Lung (tissue), 12 donors: Measurements from ENCODE around the gene HCN2. TPM values are rescaled to one million over a fixed set of nuclear protein-coding genes. Genes with fewer than 3 reads are reported as not detected.

ENCODE experiments used
- ATAC-seq: fragments of 200-7000 bp; cut with Tn5 transposase; one replicate; pipeline ENCODE4 v1.9.1; 2020; ENCODE audit warnings: moderate number of reproducible peaks; ENCODE audit not compliant: insufficient read depth, low FRiP score
- DNase-seq, 3 donors: peaks; one replicate each; pipeline ENCODE4 v3.0.0-alpha.2; 2013 to 2017
- H3K27ac ChIP-seq, 2 donors: one replicate each; pipeline ENCODE4 v1.5.1; 2013; ENCODE audit warnings: mild to moderate bottlenecking in 2 of 2, moderate library complexity in 2 of 2, control low read depth in 1 of 2, inconsistent platforms in 1 of 2, low read depth in 1 of 2, low read length in 1 of 2
- H3K27me3 ChIP-seq, 3 donors: one replicate each; pipeline ENCODE4 v1.5.1; 2013; ENCODE audit warnings: low read length in 2 of 3; ENCODE audit not compliant: control insufficient read depth in 3 of 3, insufficient read depth in 3 of 3
- H3K36me3 ChIP-seq, 4 donors: one replicate each; pipeline ENCODE4 v1.5.1; 2013; ENCODE audit warnings: low read length in 4 of 4, mild to moderate bottlenecking in 1 of 4, moderate library complexity in 1 of 4; ENCODE audit not compliant: control insufficient read depth in 4 of 4, insufficient read depth in 4 of 4
- H3K4me1 ChIP-seq, 5 donors: one replicate each; pipeline ENCODE4 v1.5.1; 2013; ENCODE audit warnings: low read length in 5 of 5, mild to moderate bottlenecking in 2 of 5, moderate library complexity in 1 of 5; ENCODE audit not compliant: control insufficient read depth in 5 of 5, insufficient read depth in 5 of 5
- H3K4me3 ChIP-seq: one replicate; pipeline ENCODE4 v1.5.1; 2013; ENCODE audit warnings: mild to moderate bottlenecking, control low read depth, moderate library complexity
- H3K9ac ChIP-seq, 2 donors: one replicate each; pipeline ENCODE4 v1.5.1; 2013; ENCODE audit warnings: low read length in 2 of 2, control low read depth in 1 of 2; ENCODE audit not compliant: insufficient read depth in 1 of 2
- H3K9me3 ChIP-seq, 4 donors: one replicate each; pipeline ENCODE4 v1.5.1; 2013; ENCODE audit warnings: low read length in 3 of 4, mild to moderate bottlenecking in 1 of 4, moderate library complexity in 1 of 4; ENCODE audit not compliant: control insufficient read depth in 4 of 4, insufficient read depth in 3 of 4
- WGBS, 2 donors: extraction: QIAGEN DNeasy Blood & Tissue Kit; methylation state at CpG; one replicate each; pipeline ENCODE4 v1.1.7; 2013; 5-methylcytosine and 5-hydroxymethylcytosine counted together
- polyA plus RNA-seq, 2 donors: library from polyadenylated mRNA; stranded (reverse); fragments of 200-250 nt; gene quantifications; one replicate each; pipeline ENCODE4 v1.2.1, GENCODE V29; 2013
- total RNA-seq, 2 donors: library from RNA; depleted of rRNA in 1 of 2; stranded (reverse); fragments of >200 nt in 1 of 2; gene quantifications; one replicate each; pipeline ENCODE4 v1.2.1, GENCODE V29; 2014 to 2021
- TF ChIP-seq, protein P1 (sequence below): IDR thresholded peaks from 2 replicates; pipeline ENCODE4 v1.5.1; 2012; ENCODE audit warnings: mild to moderate bottlenecking; ENCODE audit errors: control extremely low read depth, extremely low read depth
- donor health status: control.
- donor health status: control.
- donor health status: Bipolar disorder and iron deficiency.
- donor health status: healthy.
- donor health status: DM: yes; HTN: yes; CAD: no.

Gene HCN2
- total and polyA plus RNA-seq, 4 donors: 0.04 to 0.37 (median 0.16) TPM

DNA sequence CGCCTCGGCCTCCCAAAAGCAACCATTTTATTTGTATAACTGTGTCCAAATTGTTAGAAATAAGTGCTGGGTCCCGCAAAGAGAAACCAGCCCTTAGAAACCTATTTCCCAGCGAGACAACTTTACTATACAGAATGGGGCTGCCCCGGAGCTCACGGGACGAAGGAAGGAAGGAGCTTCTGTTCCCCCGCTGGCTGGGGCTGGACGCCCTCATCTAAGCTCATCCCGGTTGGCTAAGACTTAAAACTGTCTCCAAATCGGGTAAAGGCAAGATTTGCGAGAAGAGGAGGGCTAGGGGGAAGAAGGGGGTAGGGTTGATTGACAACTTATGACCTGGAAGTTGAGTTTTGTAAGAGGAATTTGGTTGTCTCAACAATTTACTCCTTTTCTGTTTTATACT lies 29.6 kb upstream of the HCN2 start:
- 36 to 79% methylated on average over 12 of the region's 12 CpGs for WGBS, 2 donors
- no peak overlapping the region for H3K4me3 ChIP-seq
- no peaks in the 10 kb centered on the region for H3K27me3 ChIP-seq
- TF ChIP-seq, protein P1, sequence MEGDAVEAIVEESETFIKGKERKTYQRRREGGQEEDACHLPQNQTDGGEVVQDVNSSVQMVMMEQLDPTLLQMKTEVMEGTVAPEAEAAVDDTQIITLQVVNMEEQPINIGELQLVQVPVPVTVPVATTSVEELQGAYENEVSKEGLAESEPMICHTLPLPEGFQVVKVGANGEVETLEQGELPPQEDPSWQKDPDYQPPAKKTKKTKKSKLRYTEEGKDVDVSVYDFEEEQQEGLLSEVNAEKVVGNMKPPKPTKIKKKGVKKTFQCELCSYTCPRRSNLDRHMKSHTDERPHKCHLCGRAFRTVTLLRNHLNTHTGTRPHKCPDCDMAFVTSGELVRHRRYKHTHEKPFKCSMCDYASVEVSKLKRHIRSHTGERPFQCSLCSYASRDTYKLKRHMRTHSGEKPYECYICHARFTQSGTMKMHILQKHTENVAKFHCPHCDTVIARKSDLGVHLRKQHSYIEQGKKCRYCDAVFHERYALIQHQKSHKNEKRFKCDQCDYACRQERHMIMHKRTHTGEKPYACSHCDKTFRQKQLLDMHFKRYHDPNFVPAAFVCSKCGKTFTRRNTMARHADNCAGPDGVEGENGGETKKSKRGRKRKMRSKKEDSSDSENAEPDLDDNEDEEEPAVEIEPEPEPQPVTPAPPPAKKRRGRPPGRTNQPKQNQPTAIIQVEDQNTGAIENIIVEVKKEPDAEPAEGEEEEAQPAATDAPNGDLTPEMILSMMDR: no peak
- no peak overlapping the region for H3K27ac ChIP-seq
- H3K4me1 ChIP-seq: peaks cover 0 to 10% (median 7%) of the 10 kb centered on the region in 5 donors
- ATAC-seq (no peak), DNase-seq (no peak)
- no peaks in the 10 kb centered on the region for H3K36me3 ChIP-seq
- H3K9me3 ChIP-seq: no peaks in the 10 kb centered on the region
- no peak overlapping the region for H3K9ac ChIP-seq

DNA sequence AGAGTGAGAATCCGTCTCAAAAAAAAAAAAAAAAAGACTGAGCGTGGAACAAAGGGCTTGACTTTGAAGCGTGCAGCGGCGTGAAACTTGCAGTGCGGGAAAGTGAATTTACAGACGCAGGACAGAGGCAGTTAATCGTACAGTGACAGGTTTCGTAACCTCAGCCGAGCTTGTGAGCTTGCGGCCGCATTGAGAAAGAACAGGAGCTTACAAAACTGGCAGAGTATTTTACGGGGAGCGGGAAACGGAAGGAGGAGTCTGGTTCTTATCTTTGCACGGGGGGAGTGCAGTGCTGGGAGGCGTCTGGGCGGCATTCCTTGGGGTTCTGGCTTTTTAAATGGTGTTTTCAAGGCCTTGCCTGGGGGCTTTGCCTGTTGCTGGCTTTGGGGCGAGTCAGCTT lies 23.3 kb upstream of the HCN2 start:
- ATAC-seq (no peak), DNase-seq (peak; percentile 62 to 85 (median 80))
- Histone ChIP-seq H3K9me3 (no peaks in the 10 kb centered on the region), H3K36me3 (no peaks in the 10 kb centered on the region), H3K4me3 (no peak overlapping the region), H3K4me1 (peaks cover 0 to 6% (median 0%) of the 10 kb centered on the region in 5 donors), H3K27me3 (no peaks in the 10 kb centered on the region), H3K9ac (peak overlapping the region in 1 of 2 donors; percentile 70), H3K27ac (no peak overlapping the region)
- TF ChIP-seq, protein P1: no peak
- 37 to 70% methylated on average over 18 of the region's 19 CpGs for WGBS, 2 donors

DNA sequence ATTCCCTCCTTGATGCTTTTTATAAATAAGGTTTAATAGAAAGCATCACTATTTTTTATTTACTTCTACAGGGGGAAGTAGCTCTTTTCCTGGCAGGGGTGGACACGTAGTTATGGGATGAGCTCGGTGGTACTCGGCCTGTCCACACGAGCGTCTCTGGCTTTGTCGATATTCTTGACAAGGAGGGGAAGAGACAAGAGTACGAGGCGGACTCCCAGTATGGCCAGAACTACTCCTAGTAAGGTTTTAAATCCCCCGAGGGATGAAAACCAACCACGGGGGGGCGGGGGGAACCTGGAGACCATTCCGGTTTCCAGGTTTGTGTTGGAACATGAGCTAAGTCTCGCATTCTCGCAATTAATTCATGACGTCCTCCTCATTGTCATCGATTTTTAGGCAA lies 22.8 kb upstream of the HCN2 start:
- no peak for DNase-seq

More for the DNA sequence above, 22.8 kb upstream of the HCN2 start:
- 45 to 73% methylated on average over 16 of the region's 16 CpGs for WGBS, 2 donors
- H3K27me3 ChIP-seq: no peaks in the 10 kb centered on the region
- ATAC-seq: no peak
- TF ChIP-seq, protein P1: no peak
- H3K4me1 ChIP-seq: peaks cover 0 to 10% (median 0%) of the 10 kb centered on the region in 5 donors
- H3K9ac ChIP-seq: peak overlapping the region in 1 of 2 donors; percentile 70
- no peaks in the 10 kb centered on the region for H3K9me3 ChIP-seq
- no peak overlapping the region for H3K4me3 ChIP-seq
- no peak overlapping the region for H3K27ac ChIP-seq
- H3K36me3 ChIP-seq: no peaks in the 10 kb centered on the region
